Measurements from ENCODE around the gene CARMIL1. TPM values are rescaled to one million over a fixed set of nuclear protein-coding genes. Genes with fewer than 3 reads are reported as not detected.

The CARMIL1 gene
- total RNA-seq, 1 donor from 2014 or later: 19.6 TPM

DNA sequence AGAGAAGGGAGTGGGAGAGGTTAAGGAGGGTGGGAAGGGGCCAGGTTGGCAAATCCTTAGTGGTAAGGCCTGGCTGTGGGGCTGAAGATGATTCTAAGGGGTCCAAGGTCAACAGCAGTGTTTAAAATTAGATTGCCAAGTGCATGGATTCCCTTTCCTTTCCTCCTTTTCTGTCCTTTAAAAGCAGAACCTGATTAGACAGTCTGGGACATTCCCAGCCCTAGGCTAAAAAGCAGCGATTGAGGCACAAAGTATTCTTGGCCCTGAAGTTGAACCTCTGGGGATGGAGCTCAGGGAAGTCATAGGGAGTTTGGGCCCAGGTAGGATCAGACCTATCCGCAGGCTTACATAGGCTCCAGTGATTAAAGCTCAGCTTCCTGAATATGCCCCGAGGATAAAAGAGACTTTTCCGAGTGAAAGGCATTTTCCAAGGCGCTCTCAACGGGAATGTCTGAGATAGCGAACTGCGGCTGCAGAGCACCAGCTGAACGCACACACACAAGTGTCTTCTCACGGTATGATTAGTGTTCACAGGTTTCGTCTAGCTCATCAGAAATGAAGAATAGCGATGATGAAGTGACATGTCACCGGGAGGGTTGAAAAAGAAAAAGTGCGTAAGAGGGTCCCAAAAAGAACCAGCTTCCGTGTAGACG is 787 bp upstream of the CARMIL1 start:
- intact Hi-C loops (cut with DNase I): loop anchor here (2.0 kb wide), 1 partner anchor 212 kb away; no protein-coding TSS in a partner anchor
- H3K27me3 ChIP-seq: no peaks in the 10 kb centered on the region
- peak overlapping the region; percentile 73 for H3K27ac ChIP-seq
- no peaks in the 10 kb centered on the region for H3K9me3 ChIP-seq
- H3K4me1 ChIP-seq: peaks cover 17% of the 10 kb centered on the region
- peak overlapping the region; percentile 73 to 74 for H3K4me3 ChIP-seq
- no peaks in the 10 kb centered on the region for H3K36me3 ChIP-seq
- TF ChIP-seq POLR2A (IDR thresholded peaks at IDR 0.05) (no peak), POLR2AphosphoS5 (IDR thresholded peaks at IDR 0.05; ENCODE audit: insufficient read depth in 1 of 2, low read depth in 1 of 2) (no peak)
- TF ChIP-seq, protein P1, sequence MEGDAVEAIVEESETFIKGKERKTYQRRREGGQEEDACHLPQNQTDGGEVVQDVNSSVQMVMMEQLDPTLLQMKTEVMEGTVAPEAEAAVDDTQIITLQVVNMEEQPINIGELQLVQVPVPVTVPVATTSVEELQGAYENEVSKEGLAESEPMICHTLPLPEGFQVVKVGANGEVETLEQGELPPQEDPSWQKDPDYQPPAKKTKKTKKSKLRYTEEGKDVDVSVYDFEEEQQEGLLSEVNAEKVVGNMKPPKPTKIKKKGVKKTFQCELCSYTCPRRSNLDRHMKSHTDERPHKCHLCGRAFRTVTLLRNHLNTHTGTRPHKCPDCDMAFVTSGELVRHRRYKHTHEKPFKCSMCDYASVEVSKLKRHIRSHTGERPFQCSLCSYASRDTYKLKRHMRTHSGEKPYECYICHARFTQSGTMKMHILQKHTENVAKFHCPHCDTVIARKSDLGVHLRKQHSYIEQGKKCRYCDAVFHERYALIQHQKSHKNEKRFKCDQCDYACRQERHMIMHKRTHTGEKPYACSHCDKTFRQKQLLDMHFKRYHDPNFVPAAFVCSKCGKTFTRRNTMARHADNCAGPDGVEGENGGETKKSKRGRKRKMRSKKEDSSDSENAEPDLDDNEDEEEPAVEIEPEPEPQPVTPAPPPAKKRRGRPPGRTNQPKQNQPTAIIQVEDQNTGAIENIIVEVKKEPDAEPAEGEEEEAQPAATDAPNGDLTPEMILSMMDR (IDR thresholded peaks at IDR 0.05): no peak
- no peak for DNase-seq (ENCODE audit: extremely low spot score in 2 of 2)

DNA sequence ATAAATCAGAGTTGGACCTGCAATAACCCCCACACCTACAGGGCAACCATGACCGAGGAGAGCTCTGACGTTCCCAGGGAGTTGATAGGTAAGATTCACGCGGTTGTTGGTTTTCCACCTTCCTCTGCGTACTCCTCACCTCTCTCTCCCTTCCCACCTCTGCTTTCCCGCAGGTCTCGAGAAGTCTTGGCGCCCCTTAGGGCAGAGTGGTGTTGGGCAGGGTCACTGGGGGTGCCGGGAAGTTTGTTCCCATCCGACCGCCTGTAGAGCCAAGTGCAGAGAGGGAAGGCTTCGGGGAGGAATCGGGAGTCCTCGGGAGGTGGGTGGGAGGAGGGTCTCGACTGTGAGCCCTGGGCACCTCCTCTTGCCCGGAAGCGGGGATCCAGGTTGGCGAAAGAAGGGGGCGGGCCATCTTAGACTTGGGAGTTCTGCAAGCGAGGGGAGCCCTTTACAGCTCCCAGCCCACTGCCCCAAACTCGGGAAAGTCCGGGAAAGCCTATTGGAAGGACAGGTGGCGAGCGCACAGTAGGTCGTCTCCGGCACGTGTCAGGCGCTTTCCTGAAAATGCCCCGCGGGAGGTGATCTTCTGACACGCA is 672 bp downstream of the CARMIL1 start:
- no peaks in the 10 kb centered on the region for H3K27me3 ChIP-seq
- H3K9me3 ChIP-seq: no peaks in the 10 kb centered on the region
- H3K4me3 ChIP-seq: peak overlapping the region; percentile 73 to 74
- intact Hi-C loops (cut with DNase I): loop anchor here (2.0 kb wide), 1 partner anchor 211 kb away; no protein-coding TSS in a partner anchor
- peaks cover 17% of the 10 kb centered on the region for H3K4me1 ChIP-seq
- DNase-seq (ENCODE audit: extremely low spot score in 2 of 2): no peak
- H3K27ac ChIP-seq: peak overlapping the region; percentile 73
- TF ChIP-seq POLR2A (IDR thresholded peaks at IDR 0.05) (no peak), POLR2AphosphoS5 (IDR thresholded peaks at IDR 0.05; ENCODE audit: insufficient read depth in 1 of 2, low read depth in 1 of 2) (no peak)
- TF ChIP-seq, protein P1 (IDR thresholded peaks at IDR 0.05): no peak
- no peaks in the 10 kb centered on the region for H3K36me3 ChIP-seq

DNA sequence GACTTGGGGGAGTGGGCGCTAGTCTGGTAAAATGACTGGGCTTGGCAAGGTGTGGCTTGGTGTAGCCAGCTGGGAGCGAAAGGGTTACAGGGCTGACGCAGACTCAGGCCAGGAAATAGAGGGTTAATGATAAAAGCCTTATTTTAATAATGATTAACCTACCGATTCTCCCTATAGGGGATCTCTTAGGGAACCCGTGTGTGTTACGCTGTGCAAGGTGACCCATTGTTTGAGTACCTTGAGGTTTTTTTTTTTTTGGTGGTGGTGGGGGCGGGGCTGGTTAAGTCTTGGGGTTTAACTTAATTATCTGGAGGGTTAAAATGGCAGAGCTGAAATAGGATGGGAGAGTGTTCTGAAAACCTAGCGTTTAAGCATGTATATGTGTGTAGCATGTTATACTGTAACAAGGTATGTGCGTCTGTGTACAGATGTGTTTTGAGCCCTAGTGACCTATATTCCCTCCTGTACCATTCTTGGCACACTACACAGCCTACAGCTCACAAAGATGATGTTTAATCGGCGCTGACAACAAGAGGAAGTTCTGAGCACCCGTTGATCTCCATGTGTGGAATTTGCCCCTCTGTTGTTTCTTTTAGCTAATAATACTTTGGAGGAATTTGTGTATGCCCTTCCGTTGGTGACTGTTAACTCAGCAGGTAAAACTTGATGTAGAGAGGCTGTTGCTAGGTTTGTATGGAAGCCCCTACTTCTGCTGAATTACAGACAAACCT is 1.3 kb downstream of the CARMIL1 start:
- TF ChIP-seq POLR2AphosphoS5 (IDR thresholded peaks at IDR 0.05; ENCODE audit: insufficient read depth in 1 of 2, low read depth in 1 of 2) (no peak), POLR2A (IDR thresholded peaks at IDR 0.05) (no peak)
- TF ChIP-seq, protein P1 (IDR thresholded peaks at IDR 0.05): no peak
- no peak for DNase-seq (ENCODE audit: extremely low spot score in 2 of 2)
- H3K36me3 ChIP-seq: no peaks in the 10 kb centered on the region
- intact Hi-C loops (cut with DNase I): no loop called here
- H3K27ac ChIP-seq: peak overlapping the region; percentile 73
- no peaks in the 10 kb centered on the region for H3K9me3 ChIP-seq
- peaks cover 17% of the 10 kb centered on the region for H3K4me1 ChIP-seq
- no peaks in the 10 kb centered on the region for H3K27me3 ChIP-seq
- peak overlapping the region; percentile 73 to 74 for H3K4me3 ChIP-seq

- TF ChIP-seq POLR2AphosphoS5 (IDR thresholded peaks at IDR 0.05; ENCODE audit: insufficient read depth in 1 of 2, low read depth in 1 of 2) (no peak), POLR2A (IDR thresholded peaks at IDR 0.05) (no peak)
- TF ChIP-seq, protein P1 (IDR thresholded peaks at IDR 0.05): no peak
- Histone ChIP-seq H3K36me3 (no peaks in the 10 kb centered on the region), H3K9me3 (no peaks in the 10 kb centered on the region), H3K27me3 (no peaks in the 10 kb centered on the region), H3K4me3 (no peak overlapping the region), H3K4me1 (no peaks in the 10 kb centered on the region), H3K27ac (no peak overlapping the region)
- DNase-seq (ENCODE audit: extremely low spot score in 2 of 2): no peak
- intact Hi-C loops (cut with DNase I): no loop called here
These were observed 7.7 kb downstream of the CARMIL1 start for GRCh38 chr6:25286891-25287290.
